ENCODE measurements around the gene SKAP1.

Gene SKAP1

GRCh38 chr17:48104440-48104839, 325.6 kb downstream of the SKAP1 start:
- no peak overlapping the region for H3K27ac ChIP-seq
- TF ChIP-seq ZFX (IDR thresholded peaks at IDR 0.05; ENCODE audit: borderline replicate concordance) (no peak), CTCF (IDR thresholded peaks at IDR 0.05) (no peak)

GRCh38 chr17:48102798-48103715, 327.0 kb downstream of the SKAP1 start:
- TF ChIP-seq CTCF (IDR thresholded peaks at IDR 0.05) (no peak), ZFX (IDR thresholded peaks at IDR 0.05; ENCODE audit: borderline replicate concordance) (no peak)
- no peak overlapping the region for H3K27ac ChIP-seq

- TF ChIP-seq CTCF (IDR thresholded peaks at IDR 0.05) (no peak), ZFX (IDR thresholded peaks at IDR 0.05; ENCODE audit: borderline replicate concordance) (no peak)
- peak overlapping the region; percentile 96 for H3K27ac ChIP-seq
Measured at GRCh38 chr17:48102043-48102750, 327.8 kb downstream of the SKAP1 start.

- H3K27ac ChIP-seq, result peak within 1 kb of the TSS; percentile 96
- TF ChIP-seq ZFX (IDR thresholded peaks at IDR 0.05; ENCODE audit: borderline replicate concordance) (no peak), CTCF (IDR thresholded peaks at IDR 0.05) (no peak)
Measured at GRCh38 chr17:48101012-48101720, 328.8 kb downstream of the SKAP1 start, which contains the start of gene CBX1. TSS of gene CBX1 (minus strand) at chr17:48101478. CDS start at chr17:48077004, 24,474 bp downstream.

- H3K27ac ChIP-seq, result peak overlapping the region; percentile 96
- TF ChIP-seq CTCF (IDR thresholded peaks at IDR 0.05), result no peak
- no peak for TF ChIP-seq ZFX (IDR thresholded peaks at IDR 0.05; ENCODE audit: borderline replicate concordance)
Measured at GRCh38 chr17:48100591-48101011, 329.4 kb downstream of the SKAP1 start.

GRCh38 chr17:48100160-48100559, 329.9 kb downstream of the SKAP1 start:
- no peak for TF ChIP-seq ZFX (IDR thresholded peaks at IDR 0.05; ENCODE audit: borderline replicate concordance)
- TF ChIP-seq CTCF (IDR thresholded peaks at IDR 0.05), result no peak
- peak overlapping the region; percentile 96 for H3K27ac ChIP-seq
